Thymus (tissue), 11 donors: ENCODE data around the gene CYP3A7. TPM values are rescaled to one million over a fixed set of nuclear protein-coding genes. Genes with fewer than 3 reads are reported as not detected.
A peak's percentile ranks its signal among the peaks of the same experiment; 100 is the strongest.
"Not testable (repeated sequence)": the region's sequence is repeated elsewhere in the genome, so short reads cannot be mapped to it uniquely, and the experiment has no call there.

ENCODE experiments used
- DNase-seq, 9 donors: peaks; one replicate each; pipeline ENCODE4 v3.0.0-alpha.2; 2013; ENCODE audit warnings: low spot score in 9 of 9, low read depth in 6 of 9, missing footprints in 1 of 9
- H3K27ac ChIP-seq, 2 donors: one replicate each; pipeline ENCODE4 v1.5.1; 2013; ENCODE audit warnings: control low read depth in 1 of 2, low read depth in 1 of 2, low read length in 1 of 2, mild to moderate bottlenecking in 1 of 2, moderate library complexity in 1 of 2
- H3K27me3 ChIP-seq, 2 donors: one replicate each; pipeline ENCODE4 v1.5.1; 2013; ENCODE audit warnings: low read length in 1 of 2; ENCODE audit not compliant: control insufficient read depth in 2 of 2, insufficient read depth in 1 of 2
- H3K36me3 ChIP-seq, 2 donors: one replicate each; pipeline ENCODE4 v1.5.1; 2013; ENCODE audit warnings: low read length in 1 of 2, mild to moderate bottlenecking in 1 of 2, moderate library complexity in 1 of 2; ENCODE audit not compliant: control insufficient read depth in 2 of 2, insufficient read depth in 2 of 2
- H3K4me1 ChIP-seq, 2 donors: one replicate each; pipeline ENCODE4 v1.5.1; 2013; ENCODE audit warnings: low read length in 2 of 2; ENCODE audit not compliant: control insufficient read depth in 2 of 2, insufficient read depth in 2 of 2
- H3K4me3 ChIP-seq, 2 donors: one replicate each; pipeline ENCODE4 v1.5.1; 2013; ENCODE audit warnings: low read length in 2 of 2, control low read depth in 1 of 2, mild to moderate bottlenecking in 1 of 2
- H3K9me3 ChIP-seq, 2 donors: one replicate each; pipeline ENCODE4 v1.5.1; 2013; ENCODE audit warnings: low read length in 1 of 2, mild to moderate bottlenecking in 1 of 2; ENCODE audit not compliant: control insufficient read depth in 2 of 2, insufficient read depth in 1 of 2
- WGBS: extraction: QIAGEN DNeasy Blood & Tissue Kit; methylation state at CpG from one replicate; pipeline ENCODE4 v1.1.7; 2013; 5-methylcytosine and 5-hydroxymethylcytosine counted together
- polyA plus RNA-seq: library from polyadenylated mRNA; stranded (reverse); fragments of 200-250 nt; gene quantifications from one replicate; pipeline ENCODE4 v1.2.3, GENCODE V29; 2013
- total RNA-seq: library from RNA; stranded (reverse); fragments of 120-200 nt; gene quantifications from one replicate; pipeline ENCODE4 v1.2.4, GENCODE V29; 2013
- donor health status: healthy.

Gene CYP3A7
- total and polyA plus RNA-seq, 2 donors = 0.99 to 11.4 TPM

DNA sequence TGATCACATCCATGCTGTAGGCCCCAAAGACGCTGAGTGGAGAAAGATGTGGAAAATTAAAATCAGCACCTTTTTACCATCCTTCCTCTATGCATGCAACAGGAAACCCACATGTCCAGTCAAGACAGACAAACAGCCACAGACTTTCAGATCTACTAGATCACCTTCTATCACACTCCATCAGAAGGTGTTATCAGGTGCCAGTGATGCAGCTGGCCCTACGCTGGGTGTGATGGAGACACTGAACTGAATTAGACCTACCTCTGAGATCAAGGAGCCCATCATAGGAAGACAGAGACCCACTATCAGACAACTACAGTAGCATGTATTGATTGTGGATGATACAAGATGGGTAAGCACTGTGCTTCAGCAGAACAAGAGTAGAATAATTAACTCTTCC is 33.5 kb upstream of the CYP3A7 start:
- Histone ChIP-seq H3K27me3 (no peaks in the 10 kb centered on the region), H3K4me3 (no peak overlapping the region), H3K4me1 (no peaks in the 10 kb centered on the region), H3K9me3 (no peaks in the 10 kb centered on the region), H3K36me3 (no peaks in the 10 kb centered on the region), H3K27ac (no peak overlapping the region)
- 93% methylated on average over 2 of the region's 2 CpGs for WGBS
- DNase-seq = no peak

DNA sequence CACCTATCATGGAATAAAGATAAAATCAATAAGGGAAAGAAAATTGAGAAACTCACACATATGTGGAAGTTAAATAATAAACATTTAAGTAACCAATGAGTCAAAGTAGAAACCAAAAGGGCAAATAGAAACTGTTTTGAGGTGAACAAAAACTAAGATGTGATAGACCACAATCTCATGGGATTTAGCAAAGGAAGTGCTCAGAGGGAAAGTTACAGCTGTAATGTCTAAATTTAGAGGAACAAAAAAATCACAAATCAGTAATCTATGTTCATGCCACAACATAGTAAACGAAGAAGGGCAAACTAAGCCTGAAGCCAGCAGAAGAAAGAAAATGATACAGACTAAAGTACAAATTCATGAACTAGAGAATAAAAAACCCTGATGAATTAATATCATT is 32.7 kb upstream of the CYP3A7 start:
- no peaks in the 10 kb centered on the region for H3K27me3 ChIP-seq
- H3K4me1 ChIP-seq = no peaks in the 10 kb centered on the region
- 38% methylated on average over 1 of the region's 1 CpG for WGBS
- H3K4me3 ChIP-seq = no peak overlapping the region
- no peak for DNase-seq
- H3K9me3 ChIP-seq = no peaks in the 10 kb centered on the region
- H3K36me3 ChIP-seq = no peaks in the 10 kb centered on the region
- H3K27ac ChIP-seq = no peak overlapping the region

DNA sequence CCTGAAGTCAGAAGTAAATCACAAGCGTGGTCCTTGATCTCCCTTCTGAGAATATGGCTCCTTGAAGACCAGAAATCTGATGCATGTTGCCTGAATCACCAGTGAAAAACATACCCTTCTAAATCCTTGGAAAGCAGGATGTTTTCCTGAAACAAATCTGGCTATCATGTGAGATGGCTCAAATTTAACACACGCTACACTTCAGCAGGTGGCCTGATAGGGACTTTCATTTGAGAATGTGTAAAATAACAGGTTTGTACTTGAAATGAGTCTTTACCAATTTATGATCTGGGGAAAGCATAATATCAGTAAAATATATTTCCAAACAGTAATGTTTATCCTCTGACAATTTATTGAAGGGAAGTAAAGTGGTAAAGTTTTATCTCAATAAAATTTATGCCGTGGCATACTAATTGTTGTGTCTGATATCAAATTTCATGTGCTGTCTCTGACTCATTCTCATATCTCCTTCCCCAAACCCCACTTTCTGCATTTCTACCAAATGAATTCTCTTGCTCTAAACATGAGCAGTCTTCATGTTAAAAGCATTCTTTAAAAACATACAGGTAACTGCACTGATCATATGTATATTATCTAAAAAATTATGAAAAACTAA is 31.6 kb upstream of the CYP3A7 start:
- no peak overlapping the region for H3K4me3 ChIP-seq
- H3K27me3 ChIP-seq = no peaks in the 10 kb centered on the region
- 89% methylated on average over 3 of the region's 3 CpGs for WGBS
- peak overlapping the region in 1 of 2 donors; percentile 53 for H3K27ac ChIP-seq
- no peaks in the 10 kb centered on the region for H3K9me3 ChIP-seq
- no peaks in the 10 kb centered on the region for H3K4me1 ChIP-seq
- DNase-seq = no peak
- H3K36me3 ChIP-seq = no peaks in the 10 kb centered on the region

DNA sequence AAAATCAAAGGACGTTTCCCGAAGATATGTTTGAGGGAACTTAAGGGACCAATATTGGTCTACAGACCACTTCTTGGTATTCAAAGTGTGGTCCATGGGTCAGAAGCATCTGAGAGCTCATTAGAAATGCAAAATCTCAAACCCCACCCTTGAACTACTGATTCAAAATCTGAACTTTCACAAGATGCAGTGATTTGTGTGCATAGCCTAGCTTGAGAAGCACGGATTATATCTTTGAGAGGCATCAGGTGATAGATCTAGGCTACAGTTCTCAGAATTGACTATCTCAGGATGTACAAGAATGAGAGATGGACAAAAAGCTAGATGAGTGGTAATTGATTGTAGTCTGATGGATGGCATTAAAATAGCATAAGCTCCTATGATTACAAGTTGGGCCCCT is 29.5 kb upstream of the CYP3A7 start:
- 95% methylated on average over 3 of the region's 3 CpGs for WGBS
- Histone ChIP-seq H3K4me1 (no peaks in the 10 kb centered on the region), H3K9me3 (no peaks in the 10 kb centered on the region), H3K27me3 (no peaks in the 10 kb centered on the region), H3K27ac (no peak overlapping the region), H3K36me3 (no peaks in the 10 kb centered on the region), H3K4me3 (no peak overlapping the region)
- no peak for DNase-seq

DNA sequence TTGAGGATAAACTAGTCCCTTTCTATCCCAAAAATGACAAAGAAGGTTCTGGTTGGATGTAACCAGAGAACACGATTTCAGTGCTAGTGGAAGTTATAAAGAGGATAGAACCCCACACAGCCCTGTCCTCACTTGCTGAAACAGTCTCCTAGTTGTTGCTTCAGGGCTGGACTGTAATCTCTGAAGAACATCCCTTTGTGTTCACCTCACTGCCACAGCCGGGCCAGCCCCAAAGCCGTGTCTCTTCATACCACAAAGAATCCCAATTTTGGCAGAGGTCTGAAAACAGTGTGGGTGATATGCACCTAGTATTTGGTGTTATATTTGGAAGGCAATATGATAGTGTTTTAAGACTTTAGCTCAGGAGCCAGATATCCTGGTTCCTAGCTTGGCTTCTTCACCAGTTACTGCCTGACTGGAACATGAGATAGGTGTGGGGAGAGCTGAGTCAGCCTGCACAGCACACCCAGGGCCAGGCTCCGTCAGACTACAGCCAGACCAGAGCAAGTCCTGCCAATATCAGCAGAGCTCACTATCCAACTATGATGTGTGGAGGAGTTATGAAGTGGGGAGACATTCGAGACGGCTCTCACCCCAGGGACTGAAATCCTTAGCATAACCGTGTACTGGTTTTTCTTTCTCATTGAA is 27.8 kb upstream of the CYP3A7 start:
- 91% methylated on average over 7 of the region's 7 CpGs for WGBS
- Histone ChIP-seq H3K4me3 (no peak overlapping the region), H3K27me3 (no peaks in the 10 kb centered on the region), H3K36me3 (no peaks in the 10 kb centered on the region), H3K27ac (no peak overlapping the region), H3K9me3 (no peaks in the 10 kb centered on the region), H3K4me1 (no peaks in the 10 kb centered on the region)
- peak in 1 of 9 donors; percentile 3 for DNase-seq

DNA sequence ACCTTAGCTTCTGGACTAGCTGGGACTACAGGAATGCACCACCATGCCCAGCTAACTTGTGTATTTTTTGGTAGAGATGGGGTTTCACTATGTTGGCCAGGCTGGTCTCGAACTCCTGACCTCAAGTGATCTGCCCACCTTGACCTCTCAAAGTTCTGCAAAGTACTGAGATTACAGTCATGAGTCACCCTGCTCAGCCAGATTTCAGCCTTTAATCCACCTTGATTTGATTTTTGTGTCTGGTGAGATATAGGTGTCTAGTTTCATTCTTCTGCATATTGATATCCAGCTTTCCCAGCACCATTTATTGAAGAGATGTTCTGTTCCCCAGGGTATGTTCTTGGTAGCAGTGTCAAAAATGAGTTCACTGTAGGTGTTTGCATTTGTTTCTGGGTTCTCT is 20.1 kb upstream of the CYP3A7 start:
- no peak overlapping the region for H3K4me3 ChIP-seq

DNA sequence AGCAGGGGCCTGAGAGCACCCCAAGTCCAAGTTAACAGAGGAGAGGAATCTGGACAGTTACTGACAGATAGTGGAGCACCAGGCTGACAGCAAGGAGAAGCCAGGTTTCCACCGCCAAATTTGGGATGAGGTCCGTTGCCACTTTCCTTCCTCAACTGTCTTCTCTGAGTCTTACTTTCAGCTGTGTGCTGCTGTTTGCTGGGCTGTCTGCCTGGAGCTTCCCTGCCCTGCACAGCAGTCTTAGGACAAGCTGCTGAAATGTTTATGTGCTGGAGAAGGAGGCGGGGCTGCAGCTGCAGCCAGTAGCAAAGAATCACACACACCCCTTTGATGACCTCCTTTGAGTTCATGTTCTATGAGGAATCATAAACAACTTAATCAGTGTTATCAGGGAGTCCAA is 17.4 kb upstream of the CYP3A7 start:
- no peaks in the 10 kb centered on the region for H3K9me3 ChIP-seq
- H3K27ac ChIP-seq = no peak overlapping the region
- no peak for DNase-seq
- H3K4me3 ChIP-seq = no peak overlapping the region
- peaks cover 3 to 14% of the 10 kb centered on the region in 2 donors for H3K27me3 ChIP-seq
- no peaks in the 10 kb centered on the region for H3K36me3 ChIP-seq
- 80% methylated on average over 3 of the region's 3 CpGs for WGBS
- no peaks in the 10 kb centered on the region for H3K4me1 ChIP-seq

More for the DNA sequence above, 20.1 kb upstream of the CYP3A7 start:
- WGBS = 93% methylated on average over 1 of the region's 1 CpG
- Histone ChIP-seq H3K9me3 (no peaks in the 10 kb centered on the region), H3K4me1 (no peaks in the 10 kb centered on the region), H3K27ac (no peak overlapping the region), H3K36me3 (no peaks in the 10 kb centered on the region), H3K27me3 (peaks cover 3 to 14% of the 10 kb centered on the region in 2 donors)
- no peak for DNase-seq

DNA sequence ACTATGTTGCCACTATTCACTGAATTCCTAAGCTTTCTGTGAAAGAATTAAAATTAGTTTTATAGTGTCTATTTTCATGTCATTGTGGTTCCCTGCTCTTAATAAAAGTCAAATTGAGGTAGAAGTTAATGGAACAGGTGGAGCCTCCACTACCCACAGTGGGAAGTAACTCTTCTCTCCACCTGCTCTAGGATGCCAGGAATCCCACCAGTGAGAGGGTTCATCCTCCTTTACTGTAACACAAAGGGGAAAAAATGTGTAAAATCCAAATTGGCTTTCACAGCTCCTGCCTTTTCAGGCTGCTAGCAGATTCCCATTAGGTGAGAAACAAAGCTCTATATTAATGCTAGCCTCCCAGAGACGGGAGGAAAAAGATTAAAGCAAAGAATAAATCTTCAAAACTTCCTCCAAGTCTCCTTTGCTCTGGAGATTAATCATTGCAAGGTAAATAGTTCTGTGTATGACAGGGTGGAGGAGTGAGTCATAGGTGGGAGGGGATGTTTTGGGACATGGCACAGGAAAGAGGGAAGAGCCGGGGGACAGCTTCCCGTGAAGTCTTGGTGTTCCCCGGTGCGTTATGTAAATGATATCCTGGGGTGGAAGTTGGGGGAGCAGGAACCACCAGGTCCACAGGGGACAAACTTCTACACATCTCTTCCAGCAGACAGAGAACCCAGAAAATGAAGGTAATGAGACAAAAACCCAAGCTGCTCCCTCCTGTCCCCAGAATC is 16.5 kb upstream of the CYP3A7 start:
- WGBS = 10% methylated on average over 5 of the region's 5 CpGs
- DNase-seq, H3K27ac ChIP-seq, H3K9me3 ChIP-seq, H3K36me3 ChIP-seq, H3K4me1 ChIP-seq, H3K4me3 ChIP-seq: not testable (repeated sequence)
- H3K27me3 ChIP-seq = peaks cover 3 to 14% of the 10 kb centered on the region in 2 donors

DNA sequence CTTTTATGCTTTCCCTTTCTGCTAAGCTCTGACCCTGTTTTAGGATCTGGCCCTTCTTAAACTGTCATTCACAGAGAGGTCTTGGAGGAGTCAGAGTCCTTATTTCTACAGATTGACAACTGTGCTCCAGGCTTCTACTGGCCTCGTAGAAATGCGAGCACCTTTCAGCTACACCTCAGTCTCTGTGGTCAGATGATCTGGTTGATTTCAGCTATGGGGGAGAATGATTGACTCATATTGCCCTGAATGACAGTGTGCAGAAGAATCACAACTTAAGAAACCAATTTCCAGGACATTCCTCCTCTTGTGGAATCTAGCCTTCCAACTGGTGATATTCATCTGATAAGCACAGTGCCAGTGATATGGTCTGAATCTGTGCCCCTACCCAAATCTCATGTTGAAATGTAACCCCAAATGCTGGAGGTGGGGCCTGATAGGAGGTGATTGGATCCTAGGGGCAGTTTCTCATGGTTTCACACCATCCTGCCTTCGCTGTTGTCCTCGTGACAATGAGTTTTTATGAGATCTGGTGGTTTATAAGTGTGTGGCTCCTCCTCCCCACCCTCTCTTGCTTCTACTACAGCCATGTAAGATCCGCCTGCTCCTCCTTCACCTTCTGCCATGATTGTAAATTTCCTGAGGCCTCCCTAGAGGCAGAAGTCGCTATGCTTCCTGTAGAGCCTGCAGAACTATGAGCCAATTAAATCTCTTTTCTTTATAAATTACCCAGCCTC is 14.0 kb upstream of the CYP3A7 start:
- Histone ChIP-seq H3K9me3 (no peaks in the 10 kb centered on the region), H3K27ac (no peak overlapping the region), H3K36me3 (no peaks in the 10 kb centered on the region), H3K4me3 (no peak overlapping the region), H3K4me1 (no peaks in the 10 kb centered on the region), H3K27me3 (peaks cover 3 to 14% of the 10 kb centered on the region in 2 donors)
- no peak for DNase-seq
- WGBS = 95% methylated on average over 6 of the region's 6 CpGs
